Thyroid gland (tissue), 4 donors: ENCODE measurements around the gene DCT. TPM values are rescaled to one million over a fixed set of nuclear protein-coding genes. Genes with fewer than 3 reads are reported as not detected.

Experiments
- DNase-seq, 2 donors: peaks; one replicate each; pipeline ENCODE4 v3.0.0-alpha.2; 2019
- H3K27ac ChIP-seq, 3 donors: fragments of 200-600 bp; sonication (generic); 1 replicate in 2 of 3; 2 replicates in 1 of 3; pipeline ENCODE4 v1.5.1; 2016 to 2019; ENCODE audit warnings: mild to moderate bottlenecking in 1 of 3, moderate library complexity in 1 of 3
- H3K27me3 ChIP-seq: fragments of 200-600 bp; sonication (generic); one replicate; pipeline ENCODE4 v1.5.1; 2019
- H3K36me3 ChIP-seq, 2 donors: fragments of 200-600 bp; sonication (generic); one replicate each; pipeline ENCODE4 v1.5.1; 2016 to 2019
- H3K4me1 ChIP-seq, 2 donors: fragments of 200-600 bp; sonication (generic); one replicate each; pipeline ENCODE4 v1.5.1; 2017 to 2019
- H3K4me3 ChIP-seq, 3 donors: fragments of 200-600 bp; sonication (generic); replicated peaks in 1 of 3; 1 replicate in 2 of 3; 2 replicates in 1 of 3; pipeline ENCODE4 v1.5.1; 2016; ENCODE audit warnings: mild to moderate bottlenecking in 1 of 3
- H3K9me3 ChIP-seq: fragments of 200-600 bp; sonication (generic); one replicate; pipeline ENCODE4 v1.5.1; 2017
- CTCF ChIP-seq, 6 experiments: fragments of 200-600 bp in 3 of 6; fragments of 450-650 bp in 3 of 6; sonication (generic) in 3 of 6; IDR thresholded peaks; one replicate each; pipeline ENCODE4 v1.5.1; 2016 to 2019; ENCODE audit warnings: antibody characterized with exemption in 6 of 6, mild to moderate bottlenecking in 2 of 6, inconsistent platforms in 1 of 6, moderate library complexity in 1 of 6
- POLR2A ChIP-seq, 2 donors: fragments of 450-650 bp; IDR thresholded peaks; one replicate each; pipeline ENCODE4 v1.6.1; 2017; ENCODE audit warnings: antibody characterized with exemption in 2 of 2, mild to moderate bottlenecking in 2 of 2, moderate library complexity in 1 of 2
- WGBS, 2 donors: methylation state at CpG; one replicate each; pipeline ENCODE4 v1.1.5; 2017; 5-methylcytosine and 5-hydroxymethylcytosine counted together
- intact Hi-C: fragments of 100-400 bp; cut with DNase I; formaldehyde crosslinking; loops from one replicate; pipeline ENCODE4 v1.15.1; 2023
- total RNA-seq, 4 donors: library from RNA; depleted of rRNA; stranded (reverse); fragments of >200 nt; gene quantifications; one replicate each; pipeline ENCODE4 v1.2.3, GENCODE V29; 2016

Gene DCT
- total RNA-seq, 4 donors from 2014 or later: 0.11 to 0.40 (median 0.20) TPM; not detected in 1

- Histone ChIP-seq H3K4me1 (no peaks in the 10 kb centered on the region), H3K9me3 (no peaks in the 10 kb centered on the region), H3K36me3 (no peaks in the 10 kb centered on the region), H3K27ac (no peak overlapping the region), H3K27me3 (no peaks in the 10 kb centered on the region), H3K4me3 (no peak overlapping the region)
- 33 to 62% methylated on average over 1 of the region's 1 CpG for WGBS, 2 donors
- no peak for DNase-seq
- intact Hi-C loops: no loop called here
- TF ChIP-seq POLR2A (IDR thresholded peaks at IDR 0.05): no peak
- TF ChIP-seq CTCF (IDR thresholded peaks at IDR 0.05): no peak
These were observed 59.6 kb downstream of the DCT start for GRCh38 chr13:94419925-94420305.

- H3K4me3 ChIP-seq: no peak overlapping the region
- no peak overlapping the region for H3K27ac ChIP-seq
- intact Hi-C loops: no loop called here
- WGBS, 2 donors: 67 to 73% methylated on average over 1 of the region's 1 CpG
- no peak for TF ChIP-seq CTCF (IDR thresholded peaks at IDR 0.05)
- no peaks in the 10 kb centered on the region for H3K4me1 ChIP-seq
- H3K36me3 ChIP-seq: no peaks in the 10 kb centered on the region
- no peaks in the 10 kb centered on the region for H3K27me3 ChIP-seq
- DNase-seq: no peak
- H3K9me3 ChIP-seq: no peaks in the 10 kb centered on the region
These were observed 60.1 kb downstream of the DCT start for GRCh38 chr13:94419304-94419924.

GRCh38 chr13:94417294-94417693, 62.2 kb downstream of the DCT start:
- no peak for TF ChIP-seq CTCF (IDR thresholded peaks at IDR 0.05)
- H3K36me3 ChIP-seq: no peaks in the 10 kb centered on the region

GRCh38 chr13:94416454-94417080, 62.9 kb downstream of the DCT start:
- Histone ChIP-seq H3K27me3 (no peaks in the 10 kb centered on the region), H3K36me3 (no peaks in the 10 kb centered on the region), H3K4me1 (no peaks in the 10 kb centered on the region), H3K27ac (no peak overlapping the region), H3K4me3 (no peak overlapping the region), H3K9me3 (no peaks in the 10 kb centered on the region)
- DNase-seq: no peak
- 40 to 46% methylated on average over 7 of the region's 7 CpGs for WGBS, 2 donors
- intact Hi-C loops: no loop called here
- TF ChIP-seq POLR2A (IDR thresholded peaks at IDR 0.05) (no peak), CTCF (IDR thresholded peaks at IDR 0.05) (no peak)

More at GRCh38 chr13:94417294-94417693, 62.2 kb downstream of the DCT start:
- Histone ChIP-seq H3K27ac (no peak overlapping the region), H3K9me3 (no peaks in the 10 kb centered on the region), H3K4me1 (no peaks in the 10 kb centered on the region), H3K27me3 (no peaks in the 10 kb centered on the region), H3K4me3 (no peak overlapping the region)
- DNase-seq: no peak
- intact Hi-C loops: no loop called here

- Histone ChIP-seq H3K27ac (no peak overlapping the region), H3K9me3 (no peaks in the 10 kb centered on the region), H3K27me3 (no peaks in the 10 kb centered on the region), H3K36me3 (no peaks in the 10 kb centered on the region), H3K4me1 (no peaks in the 10 kb centered on the region), H3K4me3 (no peak overlapping the region)
- no peak for TF ChIP-seq POLR2A (IDR thresholded peaks at IDR 0.05)
- TF ChIP-seq CTCF (IDR thresholded peaks at IDR 0.05): no peak
- WGBS, 2 donors: 62 to 65% methylated on average over 7 of the region's 7 CpGs
- no peak for DNase-seq
- intact Hi-C loops: no loop called here
These were observed 63.8 kb downstream of the DCT start for GRCh38 chr13:94415500-94416237.
